Measurements from ENCODE around the gene CD163L1. TPM values are rescaled to one million over a fixed set of nuclear protein-coding genes. Genes with fewer than 3 reads are reported as not detected.
"Not testable (repeated sequence)": the region's sequence is repeated elsewhere in the genome, so short reads cannot be mapped to it uniquely, and the experiment has no call there.

Gene CD163L1
- total RNA-seq, 4 donors from 2014 or later, result 0.11 to 1.6 (median 0.34) TPM

- intact Hi-C loops (cut with DNase I; ENCODE audit: low total_unique reads), result no loop called here
- 69% methylated on average over 1 of the region's 1 CpG for WGBS, 2 donors
- TF ChIP-seq CTCF (IDR thresholded peaks at IDR 0.05) (no peak), POLR2A (IDR thresholded peaks at IDR 0.05) (no peak)
- no peak overlapping the region for H3K4me3 ChIP-seq (ENCODE audit: low read depth, poor library complexity, severe bottlenecking)
- no peak for DNase-seq (ENCODE audit: low spot score in 2 of 2)
These were observed 104.3 kb downstream of the CD163L1 start for GRCh38 chr12:7339675-7340074.

- H3K4me3 ChIP-seq (ENCODE audit: low read depth, poor library complexity, severe bottlenecking); DNase-seq (ENCODE audit: low spot score in 2 of 2); intact Hi-C loops (cut with DNase I; ENCODE audit: low total_unique reads): not testable (repeated sequence)
- WGBS, 2 donors, result 81 to 91% methylated on average over 5 of the region's 5 CpGs
These were observed 106.2 kb downstream of the CD163L1 start for GRCh38 chr12:7337790-7338189.

GRCh38 chr12:7327918-7328317 lies 116.0 kb downstream of the CD163L1 start:
- intact Hi-C loops (cut with DNase I; ENCODE audit: low total_unique reads), result no loop called here
- 71% methylated on average over 7 of the region's 7 CpGs for WGBS, 2 donors
- H3K4me3 ChIP-seq (ENCODE audit: low read depth, poor library complexity, severe bottlenecking), result no peak overlapping the region
- no peak for DNase-seq (ENCODE audit: low spot score in 2 of 2)
- TF ChIP-seq CTCF (IDR thresholded peaks at IDR 0.05), result no peak
- no peak for TF ChIP-seq POLR2A (IDR thresholded peaks at IDR 0.05)

- WGBS, 2 donors, result 84% methylated on average over 5 of the region's 5 CpGs
- DNase-seq (ENCODE audit: low spot score in 2 of 2), result no peak
- no peak overlapping the region for H3K4me3 ChIP-seq (ENCODE audit: low read depth, poor library complexity, severe bottlenecking)
- no peak for TF ChIP-seq POLR2A (IDR thresholded peaks at IDR 0.05)
- TF ChIP-seq CTCF (IDR thresholded peaks at IDR 0.05), result no peak
- intact Hi-C loops (cut with DNase I; ENCODE audit: low total_unique reads), result no loop called here
These were observed 119.8 kb downstream of the CD163L1 start for GRCh38 chr12:7324176-7324575.

- TF ChIP-seq CTCF (IDR thresholded peaks at IDR 0.05), result no peak
- TF ChIP-seq POLR2A (IDR thresholded peaks at IDR 0.05), result no peak
- 88 to 93% methylated on average over 5 of the region's 5 CpGs for WGBS, 2 donors
- DNase-seq (ENCODE audit: low spot score in 2 of 2), result no peak
- intact Hi-C loops (cut with DNase I; ENCODE audit: low total_unique reads), result no loop called here
- no peak overlapping the region for H3K4me3 ChIP-seq (ENCODE audit: low read depth, poor library complexity, severe bottlenecking)
These were observed 121.4 kb downstream of the CD163L1 start for GRCh38 chr12:7322599-7322998.

- H3K4me3 ChIP-seq (ENCODE audit: low read depth, poor library complexity, severe bottlenecking), result no peak overlapping the region
- intact Hi-C loops (cut with DNase I; ENCODE audit: low total_unique reads), result no loop called here
- 69 to 70% methylated on average over 2 of the region's 2 CpGs for WGBS, 2 donors
- no peak for DNase-seq (ENCODE audit: low spot score in 2 of 2)
- no peak for TF ChIP-seq POLR2A (IDR thresholded peaks at IDR 0.05)
- TF ChIP-seq CTCF (IDR thresholded peaks at IDR 0.05), result no peak
These were observed 122.3 kb downstream of the CD163L1 start for GRCh38 chr12:7321624-7322023.

All from lower leg skin (tissue), 4 donors.